Left lobe of liver (tissue), 2 donors: ENCODE results near the gene LEAP2. TPM values are rescaled to one million over a fixed set of nuclear protein-coding genes. Genes with fewer than 3 reads are reported as not detected.
A peak's percentile ranks its signal among the peaks of the same experiment; 100 is the strongest.

Experiments used
- ATAC-seq: fragments of 200-7000 bp; cut with Tn5 transposase; one replicate; pipeline ENCODE4 v1.9.1; 2020; ENCODE audit warnings: mild to moderate bottlenecking, moderate library complexity
- DNase-seq: peaks from one replicate; pipeline ENCODE4 v3.0.0-alpha.2; 2020; ENCODE audit warnings: low spot score
- total RNA-seq: library from RNA; stranded (reverse); gene quantifications from one replicate; pipeline ENCODE4 v1.2.1, GENCODE V29; 2021
- donor health status: DM: no; HTN: no; CAD: no; lungs with moderate emphysema.
- donor health status: DM: no; HTN: yes; CAD: no.

Gene LEAP2
- total RNA-seq, 1 donor from 2014 or later = 168 TPM

DNA sequence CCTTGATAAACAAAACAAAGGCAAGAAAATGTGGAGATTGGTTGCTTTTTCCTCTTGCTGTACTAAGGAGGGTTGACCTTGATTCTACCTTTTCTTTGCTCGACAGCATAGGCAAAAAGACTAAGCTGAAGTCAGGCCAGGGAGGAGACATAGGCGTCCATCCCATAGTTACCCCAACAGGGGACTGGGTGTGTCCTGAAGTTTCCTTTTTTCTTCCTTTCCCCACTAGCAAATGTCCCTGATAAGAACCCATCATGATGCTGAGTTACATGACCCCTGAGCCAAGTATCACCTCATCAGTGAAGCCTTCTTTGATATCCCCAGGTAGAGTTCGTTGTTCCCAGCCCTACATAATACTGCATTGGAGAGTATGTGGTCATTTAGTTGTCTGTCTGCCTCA is 33.2 kb upstream of the LEAP2 start:
- peak; percentile 26 for DNase-seq
- no peak for ATAC-seq

DNA sequence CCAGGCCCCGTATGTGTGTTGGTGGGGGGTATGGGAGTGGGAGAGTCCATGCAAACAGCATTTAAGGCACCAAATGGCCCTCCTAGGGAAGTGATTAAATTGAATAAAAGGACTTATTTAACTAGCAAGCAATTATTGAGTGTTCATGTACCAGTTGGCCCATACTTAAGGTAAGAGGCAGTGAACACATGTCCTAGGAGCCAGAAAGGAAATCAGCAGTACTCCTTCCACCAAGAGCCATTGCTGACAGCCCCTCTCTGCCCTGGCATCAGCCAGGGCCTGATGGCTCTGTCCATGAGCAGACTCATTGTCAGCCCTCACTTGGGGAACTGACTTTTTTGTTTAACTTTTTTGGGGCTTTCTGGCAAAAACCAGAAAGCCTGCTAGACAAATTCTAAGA is 32.6 kb upstream of the LEAP2 start:
- DNase-seq = peak; percentile 35
- no peak for ATAC-seq

DNA sequence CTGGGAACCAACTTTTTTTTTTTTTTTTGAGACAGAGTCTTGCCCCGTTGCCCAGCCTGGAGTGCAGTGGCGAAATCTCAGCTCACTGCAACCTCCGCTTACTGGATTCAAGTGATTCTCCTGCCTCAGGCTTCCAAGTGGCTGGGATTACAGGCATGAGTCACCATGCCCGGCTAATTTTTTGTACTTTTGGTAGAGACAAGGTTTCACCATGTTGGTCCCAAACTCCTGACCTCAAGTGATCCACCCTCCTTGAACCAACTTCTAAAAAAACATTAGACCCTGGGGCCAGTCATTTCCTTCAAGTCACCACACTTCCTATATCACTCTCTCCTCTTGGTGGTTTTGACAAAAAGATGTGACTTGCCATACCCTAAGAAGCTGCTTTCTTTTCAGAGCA is 32.2 kb upstream of the LEAP2 start:
- no peak for ATAC-seq
- DNase-seq = peak; percentile 34

DNA sequence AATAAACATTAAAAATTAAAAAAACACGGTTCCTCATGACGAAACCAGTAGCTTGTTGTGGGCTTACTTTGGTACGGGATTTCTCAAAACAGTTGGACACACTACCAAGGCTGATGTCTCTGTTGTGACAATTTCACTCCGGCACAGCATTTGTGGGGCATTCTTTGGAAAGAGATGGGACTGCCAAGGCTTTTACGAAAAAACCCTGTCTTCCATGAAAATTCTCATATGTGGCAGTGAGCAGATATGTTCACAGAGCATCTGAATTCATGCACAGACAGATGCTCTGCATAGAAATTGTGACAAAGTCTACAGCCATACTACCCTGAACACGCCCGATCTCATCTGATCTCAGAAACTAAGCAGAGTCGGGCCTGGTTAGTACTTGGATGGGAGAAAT is 25.2 kb upstream of the LEAP2 start:
- ATAC-seq = no peak

DNA sequence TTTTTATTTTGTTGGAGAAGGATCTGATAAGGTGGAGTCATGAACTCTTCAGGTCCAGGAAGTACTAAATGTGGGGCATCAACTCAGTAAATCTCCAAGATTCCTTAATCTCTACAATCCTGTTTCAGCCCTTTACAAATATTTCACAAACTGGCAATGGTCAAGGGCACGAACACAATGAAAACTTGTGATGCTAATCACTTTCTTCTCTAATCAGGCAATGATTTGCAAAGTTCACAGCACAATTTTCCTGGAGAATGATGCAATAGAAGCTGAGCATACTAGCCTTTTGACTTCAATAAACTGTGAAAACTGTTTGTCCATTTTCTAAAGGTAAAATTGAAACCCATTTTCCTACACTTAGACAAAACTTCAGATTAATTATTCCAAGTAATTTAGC is 24.1 kb upstream of the LEAP2 start:
- peak; percentile 37 for ATAC-seq
- no peak for DNase-seq

More for the DNA sequence above, 25.2 kb upstream of the LEAP2 start:
- no peak for DNase-seq

DNA sequence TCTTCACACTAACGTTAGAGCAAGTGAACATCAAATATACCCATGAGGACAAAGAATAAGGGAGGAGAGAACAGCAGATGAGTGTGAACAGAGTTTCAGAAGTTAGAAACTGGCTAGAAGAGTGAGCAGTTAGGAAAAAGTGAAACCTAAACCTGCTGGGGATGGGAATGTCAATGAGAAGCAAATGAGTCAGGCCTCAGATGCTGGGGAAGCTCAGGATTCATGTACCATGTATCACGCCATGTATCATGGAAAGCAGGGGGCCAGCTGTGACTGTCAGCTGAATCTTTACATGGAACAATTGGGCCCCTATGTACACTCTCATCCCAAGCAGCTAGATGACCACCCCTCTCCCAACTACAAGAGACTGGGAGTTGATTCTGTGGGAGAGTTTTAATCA is 23.4 kb upstream of the LEAP2 start:
- DNase-seq (peak; percentile 26), ATAC-seq (no peak)

DNA sequence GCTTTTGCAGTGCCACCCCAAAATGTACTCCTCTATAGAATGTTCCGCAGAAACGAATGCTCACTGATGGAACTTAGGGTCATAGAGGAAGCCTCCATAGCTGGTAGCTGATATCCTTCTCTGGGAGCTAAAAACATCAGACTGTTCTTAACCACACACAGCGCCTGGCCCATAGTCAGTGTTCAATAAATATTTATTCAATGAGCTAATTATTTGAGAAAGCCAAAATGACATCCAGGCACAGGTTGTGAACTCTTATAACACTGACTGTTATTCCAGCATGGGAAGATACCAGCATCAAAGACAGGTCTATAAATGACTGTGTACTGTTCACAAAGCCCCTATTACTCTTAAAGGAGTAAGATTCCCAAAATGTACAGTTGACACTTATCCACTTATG is 20.1 kb upstream of the LEAP2 start:
- DNase-seq (peak; percentile 54), ATAC-seq (peak; percentile 93)

DNA sequence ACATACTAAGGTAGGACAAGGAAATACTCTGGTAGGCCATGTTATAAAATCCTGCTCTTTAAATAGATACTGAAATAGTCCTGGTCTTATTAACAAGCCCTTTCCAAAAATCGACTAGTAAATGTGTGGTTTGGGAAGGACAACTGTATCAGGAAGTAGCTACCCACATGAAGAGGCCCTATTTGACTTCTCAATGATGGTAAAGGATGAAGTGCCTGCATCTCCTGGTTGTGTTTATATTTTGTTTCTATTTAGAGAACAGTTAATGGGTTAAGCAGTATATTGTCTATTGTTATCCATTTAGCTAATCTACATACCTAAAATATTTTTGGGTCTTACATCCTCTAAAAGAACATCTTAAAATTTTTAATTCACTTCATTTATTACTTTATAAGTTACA is 19.7 kb upstream of the LEAP2 start:
- ATAC-seq (peak; percentile 5), DNase-seq (no peak)

DNA sequence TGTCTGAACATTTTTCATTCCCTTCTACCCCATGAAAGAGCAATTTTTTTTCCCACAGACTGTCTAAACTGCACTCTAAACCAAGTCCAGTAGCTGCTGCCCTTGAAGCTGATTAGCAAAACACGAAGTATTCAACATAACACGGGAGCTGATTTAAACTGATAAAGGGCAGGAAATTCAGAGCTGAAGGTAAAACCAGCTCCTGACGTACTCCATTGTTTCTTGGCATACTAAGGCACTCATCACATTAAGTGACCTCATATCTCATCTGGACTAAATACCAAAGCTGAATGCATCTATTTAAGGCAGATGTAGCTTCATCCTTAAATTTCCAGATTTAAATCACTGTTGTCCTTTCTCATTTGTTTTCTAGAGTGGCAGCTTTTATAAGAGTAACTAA is 19.2 kb upstream of the LEAP2 start:
- DNase-seq (no peak), ATAC-seq (peak; percentile 20)

DNA sequence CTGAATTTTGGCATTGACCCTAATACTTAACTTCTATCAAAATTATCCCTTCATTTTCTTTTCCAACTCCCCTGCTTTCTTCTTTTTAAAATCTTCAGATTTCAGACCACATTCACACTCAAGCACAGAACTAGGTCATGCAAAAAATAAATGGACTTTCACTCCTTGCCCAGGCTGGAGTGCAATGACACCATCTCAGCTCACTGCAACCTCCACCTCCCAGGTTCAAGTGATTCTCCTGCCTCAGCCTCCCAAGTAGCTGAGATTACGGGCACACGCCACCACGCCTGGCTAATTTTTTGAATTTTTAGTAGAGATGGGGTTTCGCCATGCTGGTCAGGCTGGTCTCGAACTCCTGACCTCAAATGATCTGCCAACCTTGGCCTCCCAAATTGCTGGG is 18.5 kb upstream of the LEAP2 start:
- ATAC-seq = peak; percentile 38
- peak; percentile 44 for DNase-seq

DNA sequence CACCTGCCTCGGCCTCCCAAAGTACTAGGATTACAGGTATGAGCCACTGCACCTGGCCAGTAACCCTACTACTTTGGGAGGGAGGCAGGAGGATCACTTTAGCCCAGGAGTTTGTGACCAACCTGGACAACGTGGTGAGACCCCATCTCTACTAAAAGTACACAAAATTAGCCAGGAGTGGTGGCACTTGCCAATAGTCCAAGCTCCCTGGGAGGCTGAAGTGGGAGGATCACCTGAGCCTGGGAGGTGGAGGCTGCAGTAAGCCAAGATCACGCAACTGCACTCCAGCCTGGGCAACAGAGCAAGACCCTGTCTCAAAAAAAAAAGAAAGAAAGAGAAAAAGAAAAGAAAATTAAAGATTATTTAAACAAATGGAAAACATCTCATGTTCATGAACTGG is 17.5 kb upstream of the LEAP2 start:
- peak; percentile 16 for DNase-seq
- ATAC-seq = no peak

DNA sequence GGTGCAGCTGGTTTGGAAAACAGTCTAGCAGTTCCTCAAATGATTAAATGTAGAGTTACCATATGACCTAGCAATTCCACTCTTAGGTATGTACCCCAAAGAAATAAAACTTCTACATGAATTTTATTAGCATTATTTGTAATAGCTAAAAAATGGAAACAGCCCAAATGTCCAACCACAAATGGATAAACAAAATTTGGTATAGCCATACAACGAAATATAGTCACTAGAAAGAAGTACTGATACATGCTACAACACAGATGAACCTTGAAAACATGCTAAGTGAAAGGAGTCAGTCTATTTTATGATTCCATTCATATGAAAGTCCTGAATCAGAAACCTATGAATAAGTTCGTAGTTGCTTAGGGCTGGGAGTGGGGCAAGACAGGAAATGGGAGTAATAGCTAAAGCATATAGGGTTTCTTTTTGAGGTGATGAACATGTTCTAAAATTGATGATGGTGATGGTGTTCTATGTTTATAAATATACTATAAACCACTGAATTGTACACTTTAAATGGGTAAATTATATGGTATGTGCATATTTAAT is 13.5 kb upstream of the LEAP2 start:
- no peak for ATAC-seq
- DNase-seq = no peak

DNA sequence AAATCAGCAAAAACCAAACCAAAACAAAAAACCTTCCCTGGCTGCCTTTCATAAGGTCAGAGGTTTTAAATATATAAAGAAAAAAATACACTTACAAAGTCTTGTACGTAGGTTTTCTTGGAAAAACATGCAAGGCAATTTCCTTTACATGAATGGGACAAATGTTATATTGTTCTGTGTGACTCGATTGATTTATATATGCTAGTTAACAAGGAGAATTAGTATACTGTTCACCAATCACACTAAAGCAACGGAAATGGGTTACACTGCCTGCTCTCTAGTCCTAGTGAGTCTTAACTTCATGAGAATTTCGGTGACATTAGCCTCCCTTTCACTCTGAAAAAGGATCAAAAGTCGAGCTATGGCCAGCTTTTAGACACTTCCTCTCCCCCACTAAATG is 12.7 kb upstream of the LEAP2 start:
- DNase-seq (no peak), ATAC-seq (no peak)

DNA sequence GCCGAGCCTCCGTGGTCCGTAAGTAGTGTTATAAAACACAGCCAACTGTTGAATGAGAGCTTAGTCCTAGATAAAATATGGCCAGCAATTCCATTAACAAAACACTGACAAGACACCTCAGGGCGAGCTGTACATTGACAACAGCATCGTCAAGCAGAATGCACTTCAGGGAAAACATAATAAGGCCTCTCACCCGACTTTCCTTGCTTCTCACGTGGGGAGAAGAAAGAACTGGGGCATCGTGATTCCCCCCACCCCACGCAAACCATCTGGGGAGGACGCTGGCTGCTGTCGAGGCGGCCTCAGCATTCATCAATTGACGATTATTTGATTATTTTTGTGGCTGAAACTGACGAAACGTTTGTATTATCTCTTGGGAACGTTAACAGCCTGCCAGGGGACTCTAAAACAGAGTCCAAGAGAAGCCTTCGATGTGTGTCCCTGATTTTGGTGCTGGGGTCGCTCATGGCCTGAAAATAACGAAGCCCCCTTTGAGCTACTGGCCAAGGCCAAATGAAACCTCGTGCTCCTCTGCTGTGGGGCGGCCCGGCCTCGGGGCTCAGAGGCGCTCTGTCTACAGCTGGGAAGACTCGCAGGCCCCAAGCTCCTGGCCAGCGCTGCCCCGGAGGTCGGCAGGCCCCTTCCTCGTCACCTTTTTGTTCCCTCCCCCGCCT is 7.7 kb upstream of the LEAP2 start:
- ATAC-seq (no peak), DNase-seq (no peak)

DNA sequence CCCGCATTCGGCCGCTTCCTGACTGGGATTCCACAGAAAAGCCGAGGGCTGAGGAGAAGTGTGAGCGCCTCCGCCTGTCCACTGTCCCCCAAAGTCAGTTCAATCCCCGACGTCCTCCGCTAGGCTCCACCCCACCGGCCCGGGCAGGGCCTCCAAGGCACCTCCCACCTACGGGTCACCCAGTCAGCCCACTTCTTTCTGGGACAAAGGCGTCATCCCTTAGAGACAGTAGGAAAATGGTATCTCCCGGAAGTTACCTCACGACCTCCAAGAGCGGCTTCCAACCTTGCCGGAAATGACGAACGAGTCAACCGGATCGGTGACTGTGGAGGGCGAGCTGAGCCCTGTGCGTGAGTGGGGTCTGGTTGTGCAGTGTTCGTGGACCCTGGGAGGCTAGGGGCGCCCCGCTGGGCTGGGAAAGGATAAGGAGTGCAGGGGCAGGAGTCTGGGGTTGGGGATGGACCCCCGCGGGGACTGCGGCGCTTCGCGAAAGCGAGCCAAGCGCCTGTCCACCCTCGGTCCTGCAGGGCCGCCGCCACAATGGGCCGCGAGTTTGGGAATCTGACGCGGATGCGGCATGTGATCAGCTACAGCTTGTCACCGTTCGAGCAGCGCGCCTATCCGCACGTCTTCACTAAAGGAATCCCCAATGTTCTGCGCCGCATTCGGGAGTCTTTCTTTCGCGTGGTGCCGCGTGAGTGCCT is 7.0 kb upstream of the LEAP2 start, which contains the start of the genes GDF9 and UQCRQ:
GDF9 (minus strand) TSS at position 128 of the 704 bp plus-strand sequence. CDS start 1,936 bp downstream, outside the sequence.
UQCRQ (plus strand) TSS at position 301 of the 704 bp plus-strand sequence; CDS start at position 541, 240 bp downstream.
- ATAC-seq (peak; percentile 94), DNase-seq (peak; percentile 98)

DNA sequence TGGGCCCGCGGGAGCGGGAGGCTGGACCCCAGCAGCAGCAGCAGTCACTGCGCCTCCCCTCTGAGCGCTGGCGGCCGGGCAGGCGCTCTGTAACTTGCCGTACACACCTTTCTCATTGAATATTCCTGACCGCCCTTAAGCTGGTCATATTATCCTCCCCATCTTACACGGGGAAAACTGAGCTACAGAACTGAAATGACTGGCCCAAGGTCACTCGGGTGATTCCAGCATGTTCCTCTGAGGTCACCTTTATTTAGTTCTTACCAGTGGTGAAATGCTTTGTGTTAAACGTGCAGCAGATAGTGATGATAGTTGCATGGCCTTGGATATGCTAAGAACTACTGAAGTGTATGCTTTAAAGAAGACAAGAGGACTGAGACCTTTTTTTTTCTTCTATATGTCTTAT is 6.4 kb upstream of the LEAP2 start:
- ATAC-seq (peak; percentile 2), DNase-seq (no peak)

DNA sequence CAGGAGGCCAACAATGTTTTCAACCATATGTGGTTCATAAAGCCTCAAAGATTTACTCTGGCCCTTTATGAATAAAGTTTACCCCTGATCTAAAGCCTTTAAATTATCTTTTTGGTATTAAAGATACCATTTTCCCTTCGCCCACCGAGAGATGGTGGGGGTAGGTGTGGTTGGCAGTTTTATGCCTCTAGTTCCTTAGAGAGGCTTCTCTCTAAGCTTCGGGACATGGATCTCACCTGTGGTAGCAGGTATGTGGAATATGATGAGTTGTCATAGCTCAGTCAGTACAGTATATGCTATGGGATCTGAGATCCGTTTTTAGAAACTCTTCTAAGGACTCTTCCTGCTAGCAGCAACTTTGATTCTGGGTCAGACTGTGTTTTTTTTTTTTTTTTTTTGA is 4.7 kb upstream of the LEAP2 start:
- ATAC-seq = no peak
- no peak for DNase-seq

DNA sequence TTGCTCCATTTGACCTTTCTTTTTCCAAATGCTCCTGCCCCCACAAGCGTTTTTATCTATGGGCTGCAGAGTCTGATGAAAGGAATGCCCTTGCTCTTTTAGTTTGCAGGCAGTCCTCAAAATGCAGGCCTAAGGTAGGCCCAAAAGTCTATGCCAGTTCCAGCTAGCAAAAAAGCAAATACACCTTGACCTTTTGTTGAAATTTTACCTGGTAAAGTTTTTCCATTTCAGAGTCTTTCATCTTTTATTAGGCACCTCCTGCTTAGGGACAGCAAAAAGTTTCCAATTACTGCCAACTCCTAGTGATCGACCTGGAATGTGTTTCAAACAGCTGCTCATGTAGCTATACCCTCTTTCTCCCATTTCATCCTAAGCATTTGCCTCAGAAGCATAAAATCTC is 2.7 kb upstream of the LEAP2 start:
- DNase-seq (no peak), ATAC-seq (peak; percentile 5)

DNA sequence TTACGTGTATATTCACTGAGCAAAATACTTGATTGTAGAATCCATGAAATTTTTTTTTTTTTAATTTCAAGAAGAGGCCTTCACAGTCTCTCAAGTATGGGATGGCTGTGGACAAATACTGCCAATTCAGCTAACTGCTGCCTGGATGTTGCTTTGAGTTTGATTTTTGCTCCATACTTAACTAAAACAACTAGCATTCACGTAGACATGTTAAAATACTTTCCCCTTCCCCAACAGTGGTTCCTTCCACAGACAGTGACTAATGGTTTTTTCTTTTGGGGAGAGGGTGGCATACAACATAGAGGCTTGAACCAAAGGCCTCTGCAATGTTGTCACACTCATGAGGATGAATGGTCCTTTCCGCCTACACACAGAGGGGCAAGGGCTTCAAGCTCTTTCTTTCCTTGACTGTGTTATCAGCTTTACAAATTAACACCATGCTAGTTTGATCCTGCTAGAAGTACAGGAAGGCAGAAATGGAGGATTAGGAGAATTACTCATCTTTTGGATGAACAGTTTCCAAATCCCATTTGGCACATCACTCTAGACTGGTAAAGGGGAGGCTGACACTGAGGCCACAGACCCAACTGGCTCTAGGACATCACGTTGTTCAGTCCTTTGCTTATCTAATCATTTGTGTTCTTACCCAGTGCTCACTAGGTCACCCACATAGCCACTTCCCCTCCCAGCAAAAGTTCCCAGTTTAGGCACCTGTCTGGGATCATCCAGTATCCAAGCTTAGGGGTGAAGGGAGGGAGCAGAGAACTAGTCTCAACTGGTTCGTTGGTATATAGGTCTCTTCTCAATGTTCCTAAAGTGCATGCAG is 1.8 kb upstream of the LEAP2 start:
- ATAC-seq = peak; percentile 1

DNA sequence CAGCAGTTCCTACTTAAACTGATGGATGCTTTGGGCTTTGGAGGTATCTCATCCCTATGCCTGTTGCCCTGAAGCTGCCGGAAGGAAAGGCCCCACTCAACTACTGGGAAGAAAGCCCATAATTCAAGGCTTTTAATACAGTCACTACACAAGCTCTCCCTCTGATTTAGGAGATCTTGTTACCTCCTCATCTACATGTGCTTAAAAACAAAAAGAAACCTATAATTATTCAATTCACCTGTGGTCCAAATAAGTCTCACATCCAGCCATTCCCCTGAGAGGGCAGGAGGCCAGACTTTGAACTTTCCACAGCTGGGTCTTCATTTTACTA is 715 bp upstream of the LEAP2 start:
- DNase-seq (peak; percentile 67), ATAC-seq (no peak)

More for the DNA sequence above, 1.8 kb upstream of the LEAP2 start:
- DNase-seq = no peak

DNA sequence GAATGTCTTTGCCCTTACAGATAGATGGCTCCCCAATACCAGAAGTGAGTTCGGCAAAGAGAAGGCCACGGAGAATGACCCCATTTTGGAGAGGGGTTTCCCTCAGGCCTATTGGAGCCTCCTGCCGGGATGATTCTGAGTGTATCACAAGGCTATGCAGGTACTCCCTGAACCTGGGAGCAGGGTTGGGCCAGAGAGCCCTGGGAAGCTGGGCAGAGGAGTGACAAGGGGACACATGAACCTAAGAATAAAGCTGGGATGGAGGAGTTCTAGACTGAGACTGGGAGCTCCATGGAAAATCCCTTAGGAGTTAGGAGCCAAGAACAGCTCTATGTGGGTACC is 433 bp downstream of the LEAP2 start:
- DNase-seq = no peak
- ATAC-seq = peak; percentile 12
